ENCODE results near the gene DNAAF2.
"Not testable (repeated sequence)": the region's sequence is repeated elsewhere in the genome, so short reads cannot be mapped to it uniquely, and the experiment has no call there.

DNAAF2 gene, protein sequence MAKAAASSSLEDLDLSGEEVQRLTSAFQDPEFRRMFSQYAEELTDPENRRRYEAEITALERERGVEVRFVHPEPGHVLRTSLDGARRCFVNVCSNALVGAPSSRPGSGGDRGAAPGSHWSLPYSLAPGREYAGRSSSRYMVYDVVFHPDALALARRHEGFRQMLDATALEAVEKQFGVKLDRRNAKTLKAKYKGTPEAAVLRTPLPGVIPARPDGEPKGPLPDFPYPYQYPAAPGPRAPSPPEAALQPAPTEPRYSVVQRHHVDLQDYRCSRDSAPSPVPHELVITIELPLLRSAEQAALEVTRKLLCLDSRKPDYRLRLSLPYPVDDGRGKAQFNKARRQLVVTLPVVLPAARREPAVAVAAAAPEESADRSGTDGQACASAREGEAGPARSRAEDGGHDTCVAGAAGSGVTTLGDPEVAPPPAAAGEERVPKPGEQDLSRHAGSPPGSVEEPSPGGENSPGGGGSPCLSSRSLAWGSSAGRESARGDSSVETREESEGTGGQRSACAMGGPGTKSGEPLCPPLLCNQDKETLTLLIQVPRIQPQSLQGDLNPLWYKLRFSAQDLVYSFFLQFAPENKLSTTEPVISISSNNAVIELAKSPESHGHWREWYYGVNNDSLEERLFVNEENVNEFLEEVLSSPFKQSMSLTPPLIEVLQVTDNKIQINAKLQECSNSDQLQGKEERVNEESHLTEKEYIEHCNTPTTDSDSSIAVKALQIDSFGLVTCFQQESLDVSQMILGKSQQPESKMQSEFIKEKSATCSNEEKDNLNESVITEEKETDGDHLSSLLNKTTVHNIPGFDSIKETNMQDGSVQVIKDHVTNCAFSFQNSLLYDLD

DNA sequence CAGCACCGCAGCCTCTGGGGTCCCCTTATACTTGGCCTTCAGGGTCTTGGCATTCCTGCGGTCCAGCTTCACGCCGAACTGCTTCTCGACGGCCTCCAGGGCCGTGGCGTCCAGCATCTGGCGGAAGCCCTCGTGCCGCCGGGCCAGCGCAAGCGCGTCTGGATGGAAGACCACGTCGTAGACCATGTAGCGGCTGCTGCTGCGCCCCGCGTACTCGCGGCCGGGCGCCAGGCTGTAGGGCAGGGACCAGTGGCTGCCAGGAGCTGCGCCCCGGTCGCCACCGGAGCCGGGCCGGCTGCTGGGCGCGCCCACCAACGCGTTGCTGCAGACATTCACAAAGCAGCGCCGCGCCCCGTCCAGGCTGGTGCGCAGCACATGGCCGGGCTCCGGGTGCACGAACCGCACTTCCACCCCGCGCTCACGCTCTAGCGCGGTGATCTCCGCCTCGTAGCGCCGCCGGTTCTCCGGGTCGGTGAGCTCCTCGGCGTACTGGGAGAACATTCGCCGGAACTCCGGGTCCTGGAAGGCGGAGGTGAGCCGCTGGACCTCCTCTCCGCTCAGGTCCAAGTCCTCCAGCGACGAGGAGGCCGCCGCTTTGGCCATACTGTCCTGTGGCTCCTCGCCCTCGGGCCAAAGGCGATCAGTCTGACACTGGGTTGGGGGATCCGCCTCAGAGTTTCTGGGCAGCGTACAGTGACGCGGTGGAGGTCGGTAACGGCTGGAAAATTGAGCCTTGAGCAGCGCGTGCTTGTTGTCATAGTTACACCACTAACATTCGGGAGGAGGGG is at the start of gene DNAAF2:
DNAAF2 (minus strand) TSS at position 698 of the 788 bp plus-strand sequence; CDS start at position 603, 95 bp downstream.
- peak; percentile 62 for DNase-seq (ENCODE audit: low spot score)

DNA sequence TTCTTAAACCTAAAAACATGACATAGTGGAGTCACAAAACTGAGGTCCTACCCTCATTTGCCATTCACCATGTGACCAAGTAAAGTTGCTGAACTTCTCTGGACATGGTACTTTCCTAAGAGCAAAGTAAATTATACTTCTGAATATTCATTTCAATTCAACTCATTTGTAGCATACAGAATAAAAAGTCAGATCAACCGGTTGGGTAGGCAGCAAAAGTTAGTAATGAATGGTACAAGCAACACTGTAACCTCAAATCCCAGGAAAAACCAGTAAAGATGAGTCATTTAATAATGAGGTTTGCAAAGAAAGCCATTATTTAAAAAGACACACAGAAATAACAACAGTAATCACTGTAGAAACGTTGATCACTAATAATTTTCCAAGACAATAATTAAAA is 44.2 kb upstream of the DNAAF2 start:
- no peak for DNase-seq (ENCODE audit: low spot score)

DNA sequence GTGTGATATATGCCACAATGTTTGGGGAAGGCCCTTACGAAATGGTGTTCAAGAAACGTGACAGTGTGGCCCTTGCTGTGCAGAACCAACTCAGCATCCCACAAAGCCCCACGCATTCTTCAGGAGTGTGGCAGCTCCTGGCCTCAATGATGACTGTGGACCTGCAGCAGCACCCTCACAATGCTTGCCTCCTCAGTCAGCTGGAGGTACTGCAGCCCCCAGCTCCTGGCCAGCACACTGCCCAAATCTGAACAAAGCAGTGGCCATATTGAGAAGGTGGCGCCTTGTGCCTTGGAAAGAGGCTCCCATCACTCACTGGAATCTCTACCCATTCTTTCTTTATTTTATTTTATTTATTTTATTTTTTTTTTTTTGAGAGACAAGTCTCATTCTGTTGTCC is 42.6 kb upstream of the DNAAF2 start:
- no peak for DNase-seq (ENCODE audit: low spot score)

DNA sequence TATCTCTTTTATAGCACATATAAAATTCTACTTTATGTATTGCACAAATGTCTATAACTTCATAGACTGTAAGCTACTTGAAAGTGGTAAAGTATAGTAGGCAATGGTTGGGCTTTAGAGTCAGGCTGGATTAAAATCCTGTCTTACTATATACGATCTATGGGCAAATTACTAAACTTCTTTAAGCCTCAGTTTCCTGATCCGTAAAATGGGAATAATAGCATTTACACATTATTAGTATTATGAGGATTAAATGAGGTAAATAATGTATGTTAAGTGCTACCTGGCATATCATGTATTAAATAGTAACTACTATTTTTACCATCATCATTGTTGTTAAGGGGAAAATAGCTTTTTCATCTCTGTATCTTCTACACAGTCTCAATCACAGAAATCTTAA is 38.5 kb upstream of the DNAAF2 start:
- no peak for DNase-seq (ENCODE audit: low spot score)

DNA sequence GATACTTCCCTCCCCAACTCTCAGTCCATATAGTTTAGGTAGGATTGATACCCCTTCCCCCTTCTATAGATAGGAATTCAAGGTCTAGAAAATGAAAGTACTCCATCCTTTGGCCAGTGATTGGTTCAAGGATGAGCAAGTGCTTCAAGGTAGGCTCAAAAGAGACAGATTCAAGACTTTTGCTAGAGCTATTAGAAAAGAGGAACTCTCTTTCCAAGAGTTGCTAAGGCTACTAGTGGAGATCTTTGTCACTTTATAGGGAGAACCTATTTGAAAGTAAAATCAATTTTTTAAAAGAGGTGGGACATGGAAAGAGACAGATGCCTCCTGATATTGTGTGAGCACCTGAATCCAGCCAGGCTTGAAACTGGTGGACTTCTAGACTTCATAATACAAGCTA is 35.4 kb upstream of the DNAAF2 start:
- no peak for DNase-seq (ENCODE audit: low spot score)

DNA sequence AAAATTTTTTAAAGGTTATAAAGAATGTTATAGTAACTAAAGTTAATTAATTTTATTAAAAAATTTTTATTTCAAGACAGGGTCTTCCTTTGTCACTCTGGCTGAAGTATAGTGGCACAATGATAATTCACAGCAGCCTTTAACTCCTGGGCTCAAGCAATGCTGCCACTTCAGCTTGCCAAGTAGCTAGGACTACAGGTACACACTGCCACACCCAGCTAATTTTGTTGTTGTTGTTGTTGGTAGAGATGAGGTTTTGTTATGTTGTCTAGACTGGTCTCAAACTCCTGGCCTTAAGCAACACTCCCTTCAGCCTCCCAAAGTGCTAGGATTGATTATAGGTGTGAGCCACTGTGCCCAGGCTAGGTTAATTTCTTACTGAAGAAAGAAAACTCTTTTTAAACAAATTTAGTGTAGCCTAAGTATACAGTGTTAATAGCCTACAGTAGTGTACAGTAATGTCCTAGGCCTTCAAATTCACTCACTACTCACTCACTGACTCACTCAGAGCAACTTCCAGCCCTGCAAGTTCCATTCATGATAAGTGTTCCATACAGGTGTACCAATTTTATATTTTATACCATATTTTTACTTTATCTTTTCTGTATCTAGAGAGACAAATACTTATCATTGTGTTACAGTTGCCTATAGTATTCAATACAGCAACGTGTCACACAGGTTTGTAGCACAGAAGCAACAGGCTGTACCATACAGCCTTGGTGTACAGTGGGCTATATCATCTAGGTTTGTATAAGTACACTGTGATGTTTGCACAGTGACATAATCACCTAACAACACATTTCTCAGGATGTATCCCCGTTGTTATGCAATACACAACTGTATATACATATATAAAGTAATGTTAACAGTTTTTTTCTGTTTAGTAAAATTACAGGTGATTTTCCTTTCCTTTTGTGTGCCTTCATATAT is 24.7 kb upstream of the DNAAF2 start:
- no peak for DNase-seq (ENCODE audit: low spot score)

DNA sequence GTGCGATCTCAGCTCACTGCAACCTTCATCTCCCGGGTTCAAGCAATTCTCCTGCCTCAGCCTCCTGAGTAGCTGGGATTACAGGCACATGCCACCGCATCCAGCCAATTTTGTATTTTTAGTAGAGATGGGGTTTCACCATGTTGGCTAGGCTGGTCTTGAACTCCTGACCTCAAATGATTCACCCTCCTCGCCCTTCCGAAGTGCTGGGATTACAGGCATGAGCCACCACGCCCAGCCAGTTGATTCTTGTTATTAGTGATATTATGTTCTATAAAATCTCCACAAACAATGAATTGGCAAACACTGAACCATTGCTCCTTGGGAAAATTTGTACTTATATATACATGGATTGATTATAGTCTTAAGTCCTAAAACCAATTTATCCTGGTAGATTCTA is 22.5 kb upstream of the DNAAF2 start:
- not testable (repeated sequence) for DNase-seq (ENCODE audit: low spot score)

DNA sequence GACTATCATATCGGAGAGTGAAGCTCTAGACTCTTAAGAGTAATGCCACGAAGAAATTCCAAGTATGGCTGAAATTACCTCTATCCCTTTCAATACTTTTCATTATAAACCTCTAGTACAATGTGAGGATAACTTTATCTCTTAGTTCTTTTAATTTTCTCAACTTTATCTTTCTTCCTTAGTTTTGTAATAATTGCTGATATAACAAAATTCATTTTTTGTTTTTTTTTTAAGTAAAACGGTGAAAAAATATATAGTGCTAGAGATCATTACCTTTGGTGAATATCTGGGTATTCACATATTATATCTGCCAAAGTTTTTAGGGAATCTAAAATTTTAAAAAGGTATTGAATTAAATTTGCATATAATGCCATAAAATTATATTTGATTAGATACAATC is 19.5 kb upstream of the DNAAF2 start:
- DNase-seq (ENCODE audit: low spot score) = no peak

DNA sequence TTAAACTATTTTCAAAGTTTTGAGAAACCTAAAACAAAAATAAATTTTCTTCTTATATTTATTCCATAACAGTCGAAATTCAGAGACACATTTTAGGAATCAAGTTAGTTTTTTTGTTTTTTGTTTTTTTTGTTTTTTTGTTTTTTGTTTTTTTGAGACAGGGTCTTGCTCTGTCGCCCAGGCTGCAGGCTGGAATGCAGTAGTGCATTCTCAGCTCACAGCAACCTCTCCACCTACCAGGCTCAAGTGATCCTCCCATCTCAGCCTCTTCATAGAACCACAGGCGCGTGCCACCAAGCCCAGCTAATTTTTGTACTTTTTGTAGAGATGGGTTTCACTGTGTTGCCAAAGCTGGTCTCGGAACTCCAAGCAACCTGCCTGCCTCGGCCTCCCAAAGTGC is 18.5 kb upstream of the DNAAF2 start:
- no peak for DNase-seq (ENCODE audit: low spot score)

DNA sequence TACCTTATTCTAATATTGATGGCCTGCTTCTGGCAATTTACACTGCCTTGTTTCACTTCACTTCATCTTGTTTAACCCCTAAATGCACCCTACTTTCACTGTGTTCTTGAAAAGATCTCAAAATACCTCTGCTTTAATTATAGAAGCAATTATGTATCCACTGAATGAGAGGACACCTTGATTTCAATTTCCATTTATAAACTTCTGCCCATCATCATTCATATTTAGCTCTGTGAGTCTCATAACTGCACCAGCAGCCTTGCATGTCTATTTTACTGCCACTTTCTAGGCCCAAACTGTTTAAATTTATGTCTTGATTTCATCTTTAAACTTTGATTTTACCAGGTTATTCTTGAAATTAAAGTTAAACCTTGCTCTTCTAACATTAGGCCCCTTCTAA is 7.1 kb upstream of the DNAAF2 start:
- no peak for DNase-seq (ENCODE audit: low spot score)

DNA sequence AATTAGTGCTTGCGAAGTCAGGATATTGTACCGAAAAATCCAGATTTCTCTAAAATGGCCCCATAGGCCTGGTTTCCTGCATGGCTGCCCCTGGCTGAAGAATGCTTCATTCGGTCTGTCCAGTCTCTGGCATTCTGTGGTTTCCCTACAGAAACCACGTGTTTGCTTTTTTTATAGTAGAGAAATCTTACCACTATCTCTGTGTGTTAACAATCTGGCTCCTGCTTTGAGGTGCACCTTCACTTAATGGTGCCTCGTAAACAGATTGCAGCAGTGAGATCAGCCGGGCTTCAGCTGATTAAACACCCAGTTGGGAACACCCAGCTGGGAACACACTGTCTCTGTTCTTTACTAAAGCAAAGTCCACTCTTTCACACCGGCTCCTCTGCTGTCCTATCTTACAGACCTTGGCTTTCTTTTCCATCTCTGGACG is 6.7 kb upstream of the DNAAF2 start:
- peak; percentile 29 for DNase-seq (ENCODE audit: low spot score)

DNA sequence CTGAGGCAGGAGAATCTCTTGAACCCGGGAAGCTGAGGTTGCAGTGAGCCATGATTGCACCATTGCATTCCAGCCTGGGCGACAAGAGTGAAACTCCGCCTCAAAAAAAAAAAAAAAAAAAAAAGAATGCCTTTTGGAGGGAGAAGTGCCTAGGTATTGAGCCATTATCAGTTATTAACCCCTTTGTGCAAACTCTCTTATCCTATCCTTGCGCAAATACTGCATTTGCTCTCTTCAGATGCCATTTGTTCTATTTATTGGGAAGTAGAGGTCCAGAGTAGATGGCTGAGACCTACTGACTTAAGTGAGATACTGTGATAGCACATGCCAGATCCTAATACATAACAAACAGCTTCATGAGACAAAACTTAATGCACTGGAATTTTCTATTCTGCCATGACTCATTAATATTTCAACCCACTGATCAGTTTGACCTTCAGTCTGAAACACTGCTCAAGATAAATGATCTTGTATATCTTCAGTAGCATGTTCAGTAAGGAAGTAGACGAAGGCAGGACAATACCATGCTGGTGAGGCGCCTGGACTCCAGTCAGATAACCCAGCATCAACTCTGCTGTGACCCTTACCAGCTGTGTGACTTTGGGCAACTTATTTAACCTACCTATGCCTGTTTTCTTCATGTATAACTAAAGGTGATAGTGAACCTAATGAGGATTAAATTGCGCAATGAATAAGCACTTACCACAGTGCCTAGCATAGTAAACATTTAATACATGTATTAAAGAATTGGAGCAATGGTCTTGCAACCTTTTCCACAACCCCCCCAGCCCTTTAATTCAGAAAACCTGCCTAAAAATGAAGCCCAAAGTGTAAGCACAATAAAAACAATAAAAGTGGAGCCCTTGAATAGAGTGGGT is 5.7 kb upstream of the DNAAF2 start:
- DNase-seq (ENCODE audit: low spot score) = no peak

DNA sequence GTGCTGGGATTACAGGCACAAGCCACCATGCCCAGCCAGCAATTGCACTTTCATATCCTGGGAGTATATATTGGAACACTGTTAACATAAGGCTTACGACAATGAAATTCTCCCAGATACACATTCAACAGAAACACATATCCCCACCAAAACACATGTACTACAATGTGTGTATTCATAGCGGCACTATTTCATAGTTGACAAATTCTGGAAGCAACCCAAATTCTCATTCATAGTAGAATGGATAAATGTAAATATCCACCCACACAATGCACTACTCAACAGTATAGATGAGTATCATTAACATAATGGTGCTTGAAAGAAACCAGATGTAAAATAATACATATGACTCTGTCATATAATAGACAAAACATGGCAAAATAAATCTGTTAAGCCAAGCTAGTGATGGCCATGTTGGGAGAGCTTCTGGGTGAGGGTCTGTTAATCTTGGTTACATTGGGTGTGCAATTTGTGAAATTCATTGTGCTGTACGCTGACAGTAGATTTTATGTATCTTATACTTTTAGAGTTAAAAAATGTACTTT is 2.6 kb upstream of the DNAAF2 start:
- DNase-seq (ENCODE audit: low spot score) = no peak

DNA sequence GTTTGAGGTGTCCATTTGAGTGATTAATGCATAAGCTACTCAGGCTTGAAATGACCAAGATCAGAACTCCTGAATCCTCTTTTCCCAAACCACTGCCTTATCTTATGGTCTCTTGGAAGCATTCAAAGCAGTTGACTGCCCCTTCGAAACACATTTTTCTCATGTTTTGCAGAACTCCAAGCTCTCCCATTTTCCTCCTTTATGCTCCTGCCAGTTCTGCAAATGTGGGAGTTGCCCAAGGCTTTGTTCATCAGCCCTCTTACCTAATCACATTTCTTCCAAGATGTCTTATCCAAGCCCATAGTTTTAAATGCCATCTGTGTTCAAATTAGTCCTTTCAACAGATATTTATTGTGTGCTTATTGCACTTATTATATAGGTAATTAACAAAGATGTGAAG is 1.8 kb upstream of the DNAAF2 start:
- DNase-seq (ENCODE audit: low spot score) = no peak

DNA sequence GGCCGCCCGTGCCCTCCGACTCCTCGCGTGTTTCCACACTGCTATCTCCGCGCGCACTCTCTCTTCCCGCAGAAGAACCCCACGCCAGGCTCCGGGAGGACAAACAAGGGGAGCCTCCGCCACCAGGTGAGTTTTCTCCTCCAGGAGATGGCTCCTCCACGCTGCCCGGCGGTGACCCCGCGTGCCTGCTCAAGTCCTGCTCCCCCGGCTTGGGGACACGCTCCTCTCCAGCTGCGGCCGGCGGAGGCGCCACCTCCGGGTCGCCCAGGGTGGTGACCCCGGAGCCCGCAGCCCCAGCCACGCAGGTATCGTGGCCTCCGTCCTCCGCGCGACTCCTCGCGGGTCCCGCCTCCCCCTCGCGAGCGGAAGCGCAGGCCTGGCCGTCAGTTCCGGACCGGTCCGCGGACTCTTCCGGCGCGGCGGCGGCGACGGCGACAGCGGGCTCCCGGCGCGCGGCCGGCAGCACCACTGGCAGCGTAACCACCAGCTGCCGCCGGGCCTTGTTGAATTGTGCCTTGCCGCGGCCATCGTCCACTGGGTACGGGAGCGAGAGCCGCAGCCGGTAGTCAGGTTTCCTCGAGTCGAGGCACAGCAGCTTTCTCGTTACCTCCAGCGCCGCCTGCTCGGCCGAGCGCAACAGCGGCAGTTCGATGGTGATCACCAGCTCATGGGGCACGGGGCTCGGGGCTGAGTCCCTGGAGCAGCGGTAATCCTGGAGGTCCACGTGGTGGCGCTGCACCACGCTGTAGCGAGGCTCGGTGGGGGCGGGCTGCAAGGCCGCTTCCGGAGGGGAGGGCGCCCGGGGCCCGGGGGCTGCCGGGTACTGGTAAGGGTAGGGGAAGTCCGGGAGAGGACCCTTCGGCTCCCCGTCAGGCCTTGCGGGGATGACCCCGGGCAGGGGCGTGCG is 1.2 kb downstream of the DNAAF2 start:
- peak; percentile 98 for DNase-seq (ENCODE audit: low spot score)

DNA sequence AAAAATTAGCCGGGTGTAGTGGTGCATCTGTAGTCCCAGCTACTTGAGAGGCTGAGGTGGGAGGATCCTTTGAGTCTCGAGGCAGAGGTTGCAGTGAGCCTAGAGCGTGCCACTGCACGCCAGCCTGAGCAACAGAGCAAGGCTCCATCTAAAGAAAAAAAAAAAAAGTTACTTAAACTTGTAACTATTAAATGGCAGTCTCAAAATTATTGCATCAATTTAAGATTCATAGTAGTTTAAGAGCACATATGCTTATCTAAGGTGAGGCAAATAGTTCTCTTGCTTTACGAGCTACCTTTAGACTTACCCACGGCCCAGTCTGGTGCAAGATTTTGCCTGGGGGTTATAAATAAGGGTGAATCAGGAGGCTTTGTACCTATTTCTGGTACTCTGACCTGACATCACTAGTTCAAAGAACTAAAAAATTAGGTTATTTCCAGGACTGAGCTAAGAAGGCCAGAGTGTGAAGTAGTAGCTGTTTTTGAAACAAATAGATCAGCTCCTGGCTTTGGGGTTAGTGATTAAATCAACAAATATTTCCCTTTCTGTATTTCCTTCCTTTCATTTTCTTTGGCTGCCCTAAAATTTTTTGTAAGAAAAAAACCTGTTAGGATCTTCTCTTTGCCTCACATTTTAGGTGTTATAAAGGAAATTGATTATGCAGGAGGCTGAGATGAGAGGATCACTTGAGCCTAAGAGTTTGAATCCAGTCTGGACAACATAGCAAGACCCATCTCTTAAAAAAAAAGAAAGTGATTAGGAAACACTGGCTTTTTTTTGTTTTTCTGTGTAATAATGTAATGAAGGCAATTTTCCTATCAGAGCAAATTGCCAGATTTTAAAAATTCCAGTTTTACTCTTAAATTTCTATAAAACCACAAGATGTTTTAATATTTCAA is 10.9 kb downstream of the DNAAF2 start:
- DNase-seq (ENCODE audit: low spot score) = no peak

DNA sequence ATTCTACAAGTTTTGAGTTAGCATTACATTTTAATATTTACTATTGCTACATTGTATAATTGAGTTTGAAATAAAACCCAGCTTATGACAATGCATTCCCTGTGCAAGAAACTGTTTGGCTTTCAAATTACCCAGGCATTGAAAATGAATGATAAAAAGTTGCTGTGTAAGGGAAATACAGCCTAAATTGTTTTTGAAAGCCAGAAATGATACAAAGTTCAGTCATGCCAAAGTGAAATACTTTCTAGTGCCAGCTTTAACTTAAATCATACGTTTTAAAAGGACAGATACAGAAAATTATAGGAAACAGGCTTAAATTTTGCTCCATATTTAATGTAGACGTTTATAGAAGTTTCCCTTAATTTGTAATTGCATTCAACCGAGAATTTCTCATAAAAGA is 11.7 kb downstream of the DNAAF2 start:
- DNase-seq (ENCODE audit: low spot score) = no peak

All from Ammon's horn (tissue), 1 donor.